Neuron (in vitro differentiated cells): Measurements from ENCODE around the gene TXNRD3.
"Not testable (repeated sequence)": the region's sequence is repeated elsewhere in the genome, so short reads cannot be mapped to it uniquely, and the experiment has no call there.

Experiments
- H2AFZ ChIP-seq: one replicate; pipeline ENCODE4 v1.6.1; 2013; ENCODE audit warnings: low read depth, mild to moderate bottlenecking, inconsistent platforms, low read length, moderate library complexity
- H3K27me3 ChIP-seq: one replicate; pipeline ENCODE4 v1.6.1; 2013; ENCODE audit warnings: low read length; ENCODE audit not compliant: insufficient read depth
- H3K36me3 ChIP-seq: one replicate; pipeline ENCODE4 v1.6.1; 2013; ENCODE audit warnings: low read length; ENCODE audit not compliant: insufficient read depth
- H3K4me1 ChIP-seq: one replicate; pipeline ENCODE4 v1.6.1; 2013; ENCODE audit warnings: low read length; ENCODE audit not compliant: insufficient read depth
- H3K4me3 ChIP-seq: 2 replicates; pipeline ENCODE4 v1.5.1; 2013; ENCODE audit warnings: mild to moderate bottlenecking, low read length, moderate library complexity
- H3K9me3 ChIP-seq: one replicate; pipeline ENCODE4 v1.6.1; 2013; ENCODE audit warnings: low read length

TXNRD3 gene

DNA sequence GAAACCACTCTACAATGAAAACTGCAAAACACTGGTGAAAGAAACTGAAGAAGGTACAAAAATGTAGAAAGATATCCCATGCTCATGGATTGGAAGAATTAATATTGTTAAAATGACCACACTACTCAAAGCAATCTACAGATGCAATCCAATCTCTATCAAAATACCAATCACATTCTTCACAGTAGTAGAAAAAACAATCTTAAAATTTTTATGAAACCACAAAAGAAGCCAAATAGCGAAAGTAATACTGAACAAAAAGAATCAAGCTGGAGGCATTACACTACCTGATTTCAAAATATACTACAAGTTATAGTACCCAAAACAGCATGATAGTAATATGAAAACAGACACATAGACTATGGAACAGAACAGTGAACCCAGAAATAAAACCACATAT, 36.9 kb downstream of the TXNRD3 start:
- Histone ChIP-seq H3K27me3 (no peaks in the 10 kb centered on the region), H2AFZ (no peak overlapping the region), H3K9me3 (no peaks in the 10 kb centered on the region), H3K4me3 (no peak overlapping the region), H3K36me3 (no peaks in the 10 kb centered on the region), H3K4me1 (no peaks in the 10 kb centered on the region)

- H2AFZ ChIP-seq = no peak overlapping the region
- no peak overlapping the region for H3K4me3 ChIP-seq
- H3K36me3 ChIP-seq = no peaks in the 10 kb centered on the region
- no peaks in the 10 kb centered on the region for H3K4me1 ChIP-seq
- H3K27me3 ChIP-seq = no peaks in the 10 kb centered on the region
- H3K9me3 ChIP-seq = no peaks in the 10 kb centered on the region
These were observed 37.4 kb downstream of the TXNRD3 start for GRCh38 chr3:126617571-126617970.

DNA sequence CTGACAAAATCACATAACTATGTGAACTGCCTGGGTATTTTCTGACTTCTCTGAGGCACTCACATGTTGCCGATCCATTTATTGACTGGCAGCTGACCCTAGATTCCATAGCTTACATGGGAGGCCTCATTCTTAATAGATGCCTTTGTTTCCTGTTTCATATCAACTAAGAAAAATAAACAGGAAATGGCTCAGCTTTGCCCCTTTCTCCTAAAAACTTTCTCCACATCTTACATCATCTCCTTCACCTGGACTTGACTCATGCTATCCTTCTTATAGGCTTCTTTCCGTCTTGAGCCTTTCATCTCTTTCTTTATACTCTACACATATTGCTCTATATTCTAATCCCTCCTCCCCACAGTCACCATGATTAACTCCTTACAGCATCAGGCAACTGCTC, 38.0 kb downstream of the TXNRD3 start:
- H3K4me3 ChIP-seq = no peak overlapping the region
- no peak overlapping the region for H2AFZ ChIP-seq
- no peaks in the 10 kb centered on the region for H3K36me3 ChIP-seq
- no peaks in the 10 kb centered on the region for H3K4me1 ChIP-seq
- H3K9me3 ChIP-seq = no peaks in the 10 kb centered on the region
- no peaks in the 10 kb centered on the region for H3K27me3 ChIP-seq

DNA sequence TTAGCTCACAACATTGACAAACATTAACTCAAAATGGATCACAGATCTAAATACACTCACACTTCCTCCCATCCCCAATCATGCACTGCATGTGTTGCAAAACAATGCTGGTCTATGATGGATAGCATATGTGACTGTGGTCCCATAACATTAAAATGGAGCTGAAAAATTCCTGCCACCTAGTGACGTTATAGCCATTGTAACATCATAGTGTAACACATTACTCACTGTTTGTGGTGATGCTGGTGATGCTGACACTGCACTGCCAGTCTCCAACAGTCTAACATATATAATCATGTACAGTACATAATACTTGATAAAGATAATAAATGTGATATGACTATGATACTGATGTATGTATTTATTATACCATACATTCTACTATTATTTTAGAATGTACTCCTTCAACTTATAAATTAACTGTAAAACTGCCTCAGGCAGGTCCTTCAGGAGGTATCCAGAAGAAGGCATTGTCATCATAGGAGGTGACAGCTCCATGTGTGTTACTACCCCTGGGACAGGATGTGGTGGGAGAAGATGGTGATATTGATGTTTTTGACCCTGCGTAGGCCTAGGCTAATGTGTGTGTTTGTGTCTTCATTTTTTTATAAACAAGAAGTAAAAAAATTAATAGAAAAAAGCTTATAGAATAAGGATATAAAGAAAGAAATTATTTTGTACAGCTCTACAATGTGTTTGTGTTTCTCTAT, 41.3 kb downstream of the TXNRD3 start:
- no peaks in the 10 kb centered on the region for H3K9me3 ChIP-seq
- no peak overlapping the region for H2AFZ ChIP-seq
- H3K27me3 ChIP-seq = no peaks in the 10 kb centered on the region
- H3K4me3 ChIP-seq = no peak overlapping the region
- no peaks in the 10 kb centered on the region for H3K36me3 ChIP-seq
- no peaks in the 10 kb centered on the region for H3K4me1 ChIP-seq

DNA sequence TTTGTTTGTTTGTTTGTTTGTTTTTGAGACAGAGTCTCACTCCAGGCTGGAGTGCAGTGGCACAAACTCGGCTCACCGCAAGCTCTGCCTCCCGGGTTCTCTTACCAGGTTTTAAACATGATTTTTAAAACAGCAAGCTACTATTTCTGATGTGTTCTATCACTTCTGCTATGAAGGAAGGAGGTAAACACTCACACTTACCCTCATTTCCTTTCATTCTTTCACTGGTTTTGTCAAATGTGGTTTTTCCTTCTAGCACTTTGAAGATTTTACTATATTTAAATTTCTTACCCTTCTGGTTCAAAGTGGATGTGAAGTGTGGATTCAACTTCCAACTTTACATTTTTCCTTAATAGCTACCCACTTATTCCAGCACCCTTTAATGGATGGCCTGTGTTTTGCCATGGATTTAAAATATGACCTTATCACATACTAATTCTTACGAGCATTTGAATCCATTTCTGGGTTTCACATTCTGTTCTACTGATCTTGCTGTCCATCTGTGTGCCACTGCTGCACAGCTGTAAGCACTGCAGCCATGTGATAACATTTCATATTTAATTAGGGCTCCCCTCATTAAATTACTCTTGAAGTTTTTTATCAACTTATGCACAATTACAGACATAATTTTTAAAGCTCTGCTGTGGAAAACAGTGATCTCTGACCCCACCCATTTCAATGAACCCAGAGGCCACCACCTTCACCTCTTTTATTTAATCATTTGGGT, 42.3 kb downstream of the TXNRD3 start:
- H3K36me3 ChIP-seq = peaks cover 3% of the 10 kb centered on the region
- H3K27me3 ChIP-seq = no peaks in the 10 kb centered on the region
- no peak overlapping the region for H3K4me3 ChIP-seq
- no peak overlapping the region for H2AFZ ChIP-seq
- no peaks in the 10 kb centered on the region for H3K4me1 ChIP-seq
- no peaks in the 10 kb centered on the region for H3K9me3 ChIP-seq

- H3K9me3 ChIP-seq = no peaks in the 10 kb centered on the region
- H3K4me1 ChIP-seq = no peaks in the 10 kb centered on the region
- peaks cover 8% of the 10 kb centered on the region for H3K36me3 ChIP-seq
- H3K27me3 ChIP-seq = no peaks in the 10 kb centered on the region
- H3K4me3 ChIP-seq = no peak overlapping the region
- H2AFZ ChIP-seq = no peak overlapping the region
These were observed 45.0 kb downstream of the TXNRD3 start for GRCh38 chr3:126609909-126610308.

DNA sequence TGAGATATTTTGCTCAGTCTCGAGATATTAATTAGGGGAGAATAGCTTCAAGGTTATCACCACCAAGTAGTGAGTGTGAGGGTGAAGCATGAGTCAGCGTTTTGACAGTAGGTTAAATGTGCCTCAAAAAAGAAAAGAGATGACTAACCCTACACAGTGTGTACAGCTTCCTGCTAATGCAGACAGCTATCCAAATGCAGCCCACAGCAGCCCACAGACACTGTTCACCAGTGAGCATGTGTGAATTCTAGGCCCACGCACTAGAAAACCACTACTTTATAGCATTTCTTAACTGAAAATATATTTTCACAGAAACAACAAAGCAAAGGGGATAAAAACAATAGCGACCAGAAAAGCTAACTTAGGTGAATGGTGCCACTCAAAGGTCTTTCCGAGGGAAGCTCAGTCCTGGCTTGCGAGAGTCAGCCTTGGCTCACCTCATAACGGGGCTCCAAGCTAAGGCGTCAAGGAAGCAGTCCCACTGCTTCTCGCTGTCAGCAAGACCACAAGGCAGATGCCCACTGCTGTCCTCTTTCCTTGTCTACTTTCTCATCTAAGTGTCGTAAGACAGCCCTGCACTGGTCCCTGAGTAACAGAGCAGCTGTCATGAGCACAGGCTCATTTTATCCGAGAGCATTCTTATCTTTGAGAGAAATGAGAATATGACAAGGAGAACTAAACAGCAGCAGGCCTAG, 47.6 kb downstream of the TXNRD3 start:
- Histone ChIP-seq H2AFZ (no peak overlapping the region), H3K4me1 (no peaks in the 10 kb centered on the region), H3K4me3 (no peak overlapping the region), H3K36me3 (peaks cover 8% of the 10 kb centered on the region), H3K9me3 (no peaks in the 10 kb centered on the region), H3K27me3 (no peaks in the 10 kb centered on the region)

DNA sequence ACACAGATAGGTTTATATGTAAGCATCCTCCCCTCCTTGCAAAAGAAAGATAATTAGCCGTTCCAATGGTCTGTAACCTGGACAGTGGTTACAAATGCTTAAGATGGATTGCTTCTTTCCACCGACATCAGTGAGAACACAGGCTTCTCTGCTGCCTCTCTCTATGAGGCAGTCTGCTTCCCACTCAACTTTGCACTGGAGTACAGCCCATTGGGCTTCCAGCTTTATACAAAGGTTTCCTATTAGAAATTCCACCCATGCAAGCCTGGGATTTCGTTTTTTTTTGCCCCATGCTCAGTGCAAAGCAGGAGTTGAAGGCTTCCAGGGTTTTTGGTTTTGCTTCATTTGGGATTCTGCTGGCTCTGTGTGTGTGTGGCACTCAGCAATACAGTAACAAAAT, 48.9 kb downstream of the TXNRD3 start:
- Histone ChIP-seq H3K36me3 (peaks cover 8% of the 10 kb centered on the region), H3K4me3 (no peak overlapping the region), H2AFZ (no peak overlapping the region), H3K27me3 (no peaks in the 10 kb centered on the region), H3K4me1 (no peaks in the 10 kb centered on the region), H3K9me3 (no peaks in the 10 kb centered on the region)

DNA sequence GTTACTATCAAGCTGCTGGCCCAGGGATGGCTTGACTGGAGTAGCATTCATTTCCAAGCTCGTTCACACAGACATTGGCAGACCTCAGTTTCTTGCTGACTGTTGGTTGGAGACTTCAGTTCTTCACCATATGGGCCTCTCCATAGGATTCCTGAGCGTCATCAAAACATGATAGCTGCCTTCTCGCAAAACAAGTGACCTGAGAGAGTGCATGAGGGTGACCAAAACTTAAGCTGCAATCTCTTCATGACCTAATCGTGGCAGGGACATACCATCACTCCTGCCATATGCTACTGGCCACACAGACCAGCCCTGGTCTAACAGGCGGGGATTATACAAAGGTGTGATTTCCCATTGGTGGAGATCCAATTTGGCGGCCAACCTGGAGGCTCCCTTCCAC, 50.2 kb downstream of the TXNRD3 start:
- no peak overlapping the region for H2AFZ ChIP-seq
- no peaks in the 10 kb centered on the region for H3K27me3 ChIP-seq
- H3K36me3 ChIP-seq = peaks cover 8% of the 10 kb centered on the region
- H3K9me3 ChIP-seq = no peaks in the 10 kb centered on the region
- H3K4me3 ChIP-seq = no peak overlapping the region
- no peaks in the 10 kb centered on the region for H3K4me1 ChIP-seq

DNA sequence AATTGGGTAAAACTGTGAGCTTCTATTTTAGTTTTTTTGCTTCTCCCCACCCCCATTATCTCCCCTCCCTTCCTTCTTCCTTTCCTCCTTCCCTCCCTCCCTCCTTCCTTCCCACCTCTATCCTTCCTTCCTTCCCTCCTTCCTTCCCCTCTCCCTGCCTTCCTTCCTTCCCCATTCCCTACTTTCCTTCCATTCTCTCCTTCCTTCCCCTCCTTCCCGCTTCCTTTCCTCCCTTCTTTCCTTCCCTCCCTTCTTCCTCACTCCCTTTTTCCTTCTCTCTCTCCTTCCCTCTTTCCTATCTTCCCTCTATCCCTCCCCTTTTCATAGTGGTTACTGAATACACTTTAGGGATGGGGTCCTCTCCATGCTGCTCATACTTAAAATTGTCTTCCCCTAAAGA, 55.8 kb downstream of the TXNRD3 start:
- no peak overlapping the region for H3K4me3 ChIP-seq
- no peaks in the 10 kb centered on the region for H3K36me3 ChIP-seq
- no peak overlapping the region for H2AFZ ChIP-seq
- H3K4me1 ChIP-seq = no peaks in the 10 kb centered on the region
- H3K9me3 ChIP-seq = no peaks in the 10 kb centered on the region
- H3K27me3 ChIP-seq = no peaks in the 10 kb centered on the region

GRCh38 chr3:126595479-126595878, 59.4 kb downstream of the TXNRD3 start:
- H2AFZ ChIP-seq, H3K4me3 ChIP-seq, H3K36me3 ChIP-seq, H3K27me3 ChIP-seq, H3K4me1 ChIP-seq, H3K9me3 ChIP-seq: not testable (repeated sequence)

- not testable (repeated sequence) for H3K9me3 ChIP-seq, H2AFZ ChIP-seq, H3K36me3 ChIP-seq, H3K4me1 ChIP-seq, H3K27me3 ChIP-seq, H3K4me3 ChIP-seq
These were observed 63.4 kb downstream of the TXNRD3 start for GRCh38 chr3:126591515-126591914.

GRCh38 chr3:126582311-126582710, 72.6 kb downstream of the TXNRD3 start:
- Histone ChIP-seq H3K4me3 (no peak overlapping the region), H2AFZ (no peak overlapping the region), H3K27me3 (no peaks in the 10 kb centered on the region), H3K36me3 (no peaks in the 10 kb centered on the region), H3K4me1 (no peaks in the 10 kb centered on the region), H3K9me3 (no peaks in the 10 kb centered on the region)
